ENCODE data around the gene ATP9B.
"Not testable (repeated sequence)": the region's sequence is repeated elsewhere in the genome, so short reads cannot be mapped to it uniquely, and the experiment has no call there.

Gene ATP9B

GRCh38 chr18:79361766-79362522, 292.8 kb downstream of the ATP9B start:
- DNase-seq (ENCODE audit: low read depth, low spot score), result peak; percentile 88

DNA sequence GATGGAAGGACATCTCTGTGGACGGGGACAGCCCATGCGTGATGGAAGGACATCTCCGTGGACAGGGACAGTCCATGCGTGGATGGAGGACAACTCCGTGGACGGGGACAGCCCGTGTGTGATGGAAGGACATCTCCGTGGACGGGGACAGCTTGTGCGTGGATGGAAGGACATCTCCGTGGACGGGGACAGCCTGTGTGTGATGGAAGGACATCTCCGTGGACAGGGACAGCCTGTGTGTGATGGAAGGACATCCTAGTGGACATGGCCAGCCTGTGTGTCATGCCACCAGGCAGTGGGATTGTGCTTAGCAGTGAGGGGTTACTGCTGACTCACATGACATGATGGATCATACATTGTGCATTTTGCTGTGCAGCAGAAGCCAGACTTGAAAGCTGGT, 296.5 kb downstream of the ATP9B start:
- no peak for DNase-seq (ENCODE audit: low read depth, low spot score)

DNA sequence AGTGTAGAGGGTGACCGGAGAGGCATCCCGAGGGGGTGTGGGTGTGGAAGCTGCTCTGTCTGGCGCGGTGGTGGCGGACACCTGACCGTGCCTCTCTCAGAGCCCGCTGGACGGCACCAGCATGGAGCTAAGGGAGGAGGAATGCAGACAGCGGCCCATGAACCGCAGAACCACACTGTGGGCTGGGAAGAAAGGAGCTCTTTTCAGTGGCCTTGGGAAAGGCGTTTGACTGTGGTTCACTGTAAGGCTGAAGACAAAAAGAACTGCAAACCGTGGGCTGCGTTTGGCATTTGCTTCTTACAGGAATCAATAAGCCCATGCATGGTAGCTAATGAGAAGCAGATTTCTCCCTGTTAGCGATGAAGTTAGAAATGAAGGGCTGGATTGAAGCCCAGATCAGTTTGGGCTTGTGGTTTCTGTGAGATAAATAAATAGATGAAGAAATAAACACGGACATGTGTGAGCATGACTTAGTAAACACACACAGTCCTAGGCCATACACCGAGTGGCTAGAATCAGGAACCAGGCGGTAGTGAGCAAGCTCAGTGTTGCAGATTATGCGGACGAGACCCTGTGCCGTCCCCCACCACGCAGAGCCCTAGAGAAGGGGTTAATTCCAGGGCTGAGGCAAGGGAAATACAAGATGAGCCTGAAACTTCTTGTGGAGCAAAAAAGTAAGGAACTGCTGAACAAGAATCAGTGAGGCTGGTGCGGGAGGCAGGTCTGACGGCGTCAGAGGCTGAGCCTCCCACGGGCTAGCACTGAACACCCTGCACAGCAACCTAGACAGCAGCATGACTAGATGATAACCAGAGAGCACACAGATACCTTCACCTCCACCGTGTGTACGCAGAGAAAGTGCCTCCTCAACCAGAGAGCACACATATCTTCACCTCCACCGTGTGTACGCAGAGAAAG, 297.2 kb downstream of the ATP9B start:
- DNase-seq (ENCODE audit: low read depth, low spot score), result peak; percentile 91

GRCh38 chr18:79367480-79367879, 298.3 kb downstream of the ATP9B start:
- no peak for DNase-seq (ENCODE audit: low read depth, low spot score)

- peak; percentile 47 for DNase-seq (ENCODE audit: low read depth, low spot score)
Measured at GRCh38 chr18:79367989-79368388, 298.8 kb downstream of the ATP9B start.

- DNase-seq (ENCODE audit: low read depth, low spot score), result no peak
Measured at GRCh38 chr18:79368681-79369080, 299.5 kb downstream of the ATP9B start.

GRCh38 chr18:79371561-79372121, 302.4 kb downstream of the ATP9B start:
- no peak for DNase-seq (ENCODE audit: low read depth, low spot score)

- no peak for DNase-seq (ENCODE audit: low read depth, low spot score)
Measured at GRCh38 chr18:79372461-79372860, 303.3 kb downstream of the ATP9B start.

DNA sequence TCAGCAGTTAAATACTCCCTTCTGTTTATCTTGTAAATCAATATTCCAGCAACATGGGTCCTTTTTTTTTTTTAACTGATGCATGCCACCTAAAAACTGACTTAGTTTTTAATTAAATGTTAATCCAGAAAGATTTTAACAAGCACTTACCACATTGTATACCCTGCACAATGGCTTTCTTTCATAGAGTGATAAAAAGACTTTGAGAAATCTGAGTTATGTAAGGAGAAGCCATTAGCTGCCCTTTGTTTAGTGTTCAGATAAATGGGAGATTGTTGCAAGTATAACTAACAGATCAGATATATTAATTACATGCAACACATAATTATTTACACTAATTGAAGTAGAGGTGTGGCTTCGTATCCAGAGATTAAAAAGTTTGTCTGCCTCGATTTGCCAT, 303.8 kb downstream of the ATP9B start:
- no peak for DNase-seq (ENCODE audit: low read depth, low spot score)

- DNase-seq (ENCODE audit: low read depth, low spot score), result no peak
Measured at GRCh38 chr18:79373736-79374135, 304.5 kb downstream of the ATP9B start.

DNA sequence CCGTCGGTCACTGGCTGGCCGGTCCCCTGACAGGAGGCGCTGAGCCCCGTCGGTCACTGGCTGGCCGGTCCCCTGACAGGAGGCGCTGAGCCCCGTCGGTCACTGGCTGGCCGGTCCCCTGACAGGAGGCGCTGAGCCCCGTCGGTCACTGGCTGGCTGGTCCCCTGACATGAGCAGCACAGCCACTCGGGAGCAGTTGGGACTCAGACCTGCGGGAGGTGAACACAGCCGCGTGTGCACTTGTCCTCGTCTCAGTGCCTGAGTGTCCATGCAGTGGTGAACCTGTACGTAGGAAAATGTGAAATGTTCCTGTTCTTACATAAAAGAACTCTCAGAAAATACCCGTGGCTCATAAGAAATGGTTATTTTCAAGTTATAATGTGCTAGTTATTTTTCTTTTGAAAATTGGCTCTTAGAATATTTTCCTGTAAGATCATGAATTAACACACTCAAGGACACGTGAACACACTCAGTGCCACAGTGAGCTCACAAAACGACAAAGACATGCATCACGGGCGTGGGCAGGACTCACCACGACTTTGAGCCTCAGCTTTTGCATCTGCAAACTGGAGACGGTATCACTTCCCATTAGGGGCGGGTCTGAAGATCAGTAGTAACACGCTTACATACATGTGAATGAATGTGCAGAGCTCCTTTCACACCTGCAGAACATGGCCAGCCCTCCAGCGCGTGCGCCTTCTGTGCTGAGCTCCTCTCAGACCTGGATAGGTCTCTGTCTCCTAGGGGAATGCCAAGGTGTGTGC, 305.4 kb downstream of the ATP9B start:
- no peak for DNase-seq (ENCODE audit: low read depth, low spot score)

- no peak for DNase-seq (ENCODE audit: low read depth, low spot score)
Measured at GRCh38 chr18:79375441-79376154, 306.4 kb downstream of the ATP9B start.

GRCh38 chr18:79376661-79377060, 307.5 kb downstream of the ATP9B start:
- DNase-seq (ENCODE audit: low read depth, low spot score), result not testable (repeated sequence)

DNA sequence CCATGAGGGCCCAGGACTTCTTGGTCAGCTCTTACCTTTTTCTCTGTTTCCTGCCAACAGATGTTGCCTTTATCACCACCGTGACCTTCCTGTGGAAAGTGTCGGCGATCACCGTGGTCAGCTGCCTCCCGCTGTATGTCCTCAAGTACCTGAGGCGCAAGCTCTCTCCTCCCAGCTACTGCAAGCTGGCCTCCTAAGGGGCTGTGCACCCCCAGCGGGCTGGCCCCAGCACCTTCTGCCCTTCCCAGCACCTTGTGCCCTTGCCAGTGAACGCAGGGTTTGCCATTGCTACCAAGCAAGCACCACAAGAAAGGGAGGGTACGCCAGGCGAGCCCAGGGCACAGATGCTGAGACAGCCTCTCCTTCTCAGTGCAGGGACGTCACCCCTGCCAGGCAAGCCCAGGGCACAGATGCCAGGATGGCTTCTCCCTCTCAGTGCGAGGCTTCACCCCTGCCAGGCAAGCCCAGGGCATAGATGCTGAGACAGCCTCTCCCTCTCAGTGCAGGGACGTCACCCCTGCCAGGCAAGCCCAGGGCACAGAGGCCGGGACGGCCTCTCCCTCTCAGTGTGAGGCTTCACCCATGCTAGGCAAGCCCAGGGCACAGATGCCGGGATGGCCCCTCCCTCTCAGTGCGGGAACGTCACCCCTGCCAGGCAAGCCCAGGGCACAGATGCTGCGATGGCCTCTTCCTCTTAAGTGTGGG, 308.1 kb downstream of the ATP9B start:
- no peak for DNase-seq (ENCODE audit: low read depth, low spot score)

GRCh38 chr18:79378536-79379250, 309.5 kb downstream of the ATP9B start:
- DNase-seq (ENCODE audit: low read depth, low spot score), result peak; percentile 91

- no peak for DNase-seq (ENCODE audit: low read depth, low spot score)
Measured at GRCh38 chr18:79379251-79379905, 310.2 kb downstream of the ATP9B start.

DNA sequence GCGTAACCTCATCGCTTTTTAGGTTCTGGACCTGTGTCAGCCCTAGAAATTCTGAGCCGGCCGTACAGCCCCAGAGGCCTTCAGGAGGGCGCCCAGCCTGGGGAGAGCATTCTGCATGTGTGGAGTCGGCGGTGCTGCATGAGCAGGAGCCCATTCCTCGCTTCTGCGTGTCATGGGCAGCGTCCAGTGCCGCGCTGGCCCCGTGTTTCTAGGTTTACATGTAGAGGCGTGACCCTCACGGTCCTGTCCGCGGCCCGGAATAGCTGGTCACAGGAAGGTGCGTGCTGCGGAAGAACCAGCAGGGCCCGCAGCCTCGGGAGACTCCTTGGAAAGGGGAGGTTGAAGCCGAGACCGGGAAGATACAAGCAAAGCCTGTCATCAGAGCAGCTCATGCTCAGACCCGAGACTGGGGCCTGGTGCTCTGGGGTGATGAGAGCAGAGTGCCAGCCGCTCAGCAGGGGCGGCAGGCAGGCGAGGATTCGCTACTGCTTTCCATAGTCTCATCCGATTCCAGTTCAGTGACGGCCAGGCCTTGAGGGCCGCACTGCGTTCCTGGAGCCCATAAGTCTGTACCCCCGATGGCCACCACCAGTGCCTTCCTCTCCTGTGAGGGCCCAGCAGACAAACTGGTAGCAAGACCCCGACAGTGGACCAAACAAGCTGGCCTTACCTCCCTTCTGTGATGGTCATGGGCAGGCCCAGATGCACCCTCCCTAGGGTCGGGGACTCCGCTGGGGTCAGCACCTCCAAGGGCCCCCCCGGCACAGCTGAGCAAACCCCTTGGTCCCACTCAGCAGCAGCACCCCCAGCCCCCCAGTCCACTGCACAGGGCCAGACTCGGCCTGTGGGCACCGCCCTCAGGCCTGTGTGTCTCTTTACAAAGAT, 311.0 kb downstream of the ATP9B start:
- DNase-seq (ENCODE audit: low read depth, low spot score), result no peak
